Peyer's patch (tissue), 4 donors: ENCODE measurements around the gene SMTN. TPM values are rescaled to one million over a fixed set of nuclear protein-coding genes. Genes with fewer than 3 reads are reported as not detected.
"Not testable (repeated sequence)": the region's sequence is repeated elsewhere in the genome, so short reads cannot be mapped to it uniquely, and the experiment has no call there.

Experiments
- DNase-seq, 3 donors: peaks; one replicate each; pipeline ENCODE4 v3.0.0-alpha.2; 2017 to 2019
- H3K27ac ChIP-seq, 4 donors: fragments of 200-600 bp; sonication (generic); one replicate each; pipeline ENCODE4 v1.5.1; 2016 to 2019
- H3K27me3 ChIP-seq, 2 donors: fragments of 200-600 bp; sonication (generic); one replicate each; pipeline ENCODE4 v1.5.1; 2019
- H3K36me3 ChIP-seq, 3 donors: fragments of 200-600 bp; sonication (generic); one replicate each; pipeline ENCODE4 v1.5.1; 2016 to 2019
- H3K4me1 ChIP-seq, 4 donors: fragments of 200-600 bp; sonication (generic); one replicate each; pipeline ENCODE4 v1.5.1; 2016 to 2019
- H3K4me3 ChIP-seq, 4 donors: fragments of 200-600 bp; sonication (generic); 1 replicate in 3 of 4; 2 replicates in 1 of 4; pipeline ENCODE4 v1.5.1; 2016 to 2019; ENCODE audit warnings: mild to moderate bottlenecking in 1 of 4
- H3K9me3 ChIP-seq, 4 donors: fragments of 200-600 bp; sonication (generic); one replicate each; pipeline ENCODE4 v1.5.1; 2016 to 2019; ENCODE audit warnings: mild to moderate bottlenecking in 1 of 4
- CTCF ChIP-seq, 6 experiments: fragments of 450-650 bp in 4 of 6; fragments of 200-600 bp in 2 of 6; sonication (generic) in 1 of 6; IDR thresholded peaks; one replicate each; pipeline ENCODE4 v1.5.1; 2017 to 2019; ENCODE audit warnings: antibody characterized with exemption in 6 of 6, mild to moderate bottlenecking in 3 of 6, moderate library complexity in 1 of 6
- POLR2A ChIP-seq, 2 donors: fragments of 450-650 bp; IDR thresholded peaks; one replicate each; pipeline ENCODE4 v1.5.1; 2017; ENCODE audit warnings: antibody characterized with exemption in 2 of 2, mild to moderate bottlenecking in 2 of 2, moderate library complexity in 2 of 2
- total RNA-seq, 4 donors: library from RNA; depleted of rRNA; stranded (reverse); fragments of >200 nt; gene quantifications; one replicate each; pipeline ENCODE4 v1.1.0, GENCODE V29; 2016

The SMTN gene
- total RNA-seq, 4 donors from 2014 or later = 23.1 to 124 (median 75.9) TPM

- no peaks in the 10 kb centered on the region for H3K9me3 ChIP-seq
- peaks cover 0 to 14% (median 0%) of the 10 kb centered on the region in 4 donors for H3K4me1 ChIP-seq
- peaks cover 0 to 89% (median 0%) of the 10 kb centered on the region in 3 donors for H3K36me3 ChIP-seq
- no peak overlapping the region for H3K4me3 ChIP-seq
- DNase-seq = no peak
- TF ChIP-seq POLR2A (IDR thresholded peaks at IDR 0.05) = no peak
- no peaks in the 10 kb centered on the region for H3K27me3 ChIP-seq
- H3K27ac ChIP-seq = no peak overlapping the region
Observed at GRCh38 chr22:31095637-31096249, 14.6 kb downstream of the SMTN start.

GRCh38 chr22:31096657-31097279, 15.7 kb downstream of the SMTN start:
- Histone ChIP-seq H3K27ac (peak overlapping the region in 2 of 4 donors; percentile 5 to 26), H3K4me3 (no peak overlapping the region), H3K4me1 (peaks cover 0 to 14% (median 0%) of the 10 kb centered on the region in 4 donors), H3K27me3 (no peaks in the 10 kb centered on the region), H3K9me3 (no peaks in the 10 kb centered on the region), H3K36me3 (peaks cover 0 to 85% (median 0%) of the 10 kb centered on the region in 3 donors)
- TF ChIP-seq CTCF (IDR thresholded peaks at IDR 0.05) (no peak), POLR2A (IDR thresholded peaks at IDR 0.05) (no peak)
- peak in 1 of 3 donors; percentile 43 for DNase-seq

- H3K4me3 ChIP-seq, DNase-seq, H3K27me3 ChIP-seq, H3K9me3 ChIP-seq: not testable (repeated sequence)
- H3K4me1 ChIP-seq = peaks cover 0 to 14% (median 0%) of the 10 kb centered on the region in 4 donors
- peak overlapping the region in 1 of 4 donors; percentile 26 for H3K27ac ChIP-seq
- H3K36me3 ChIP-seq = peaks cover 0 to 77% (median 0%) of the 10 kb centered on the region in 3 donors
Observed at GRCh38 chr22:31097539-31097938, 16.4 kb downstream of the SMTN start.

- H3K4me1 ChIP-seq = peaks cover 0 to 18% (median 0%) of the 10 kb centered on the region in 4 donors
- H3K36me3 ChIP-seq = peaks cover 0 to 72% (median 0%) of the 10 kb centered on the region in 3 donors
- H3K27ac ChIP-seq = peak overlapping the region in 2 of 4 donors; percentile 59 to 92
- H3K4me3 ChIP-seq = no peak overlapping the region
- no peak for DNase-seq
- no peak for TF ChIP-seq CTCF (IDR thresholded peaks at IDR 0.05)
- no peaks in the 10 kb centered on the region for H3K27me3 ChIP-seq
- no peaks in the 10 kb centered on the region for H3K9me3 ChIP-seq
Observed at GRCh38 chr22:31097941-31098631, 17.0 kb downstream of the SMTN start.

- no peaks in the 10 kb centered on the region for H3K9me3 ChIP-seq
Observed at GRCh38 chr22:31098632-31099110, 17.6 kb downstream of the SMTN start.

More at GRCh38 chr22:31098632-31099110, 17.6 kb downstream of the SMTN start:
- Histone ChIP-seq H3K27ac (peak overlapping the region in 3 of 4 donors; percentile 19 to 92 (median 59)), H3K36me3 (peaks cover 0 to 66% (median 0%) of the 10 kb centered on the region in 3 donors), H3K27me3 (no peaks in the 10 kb centered on the region), H3K4me1 (peaks cover 0 to 24% (median 0%) of the 10 kb centered on the region in 4 donors), H3K4me3 (no peak overlapping the region)
- peak in 1 of 3 donors; percentile 79 for DNase-seq
- TF ChIP-seq POLR2A (IDR thresholded peaks at IDR 0.05) (no peak), CTCF (IDR thresholded peaks at IDR 0.05) (no peak)
